Activated T-helper 1 cell treated with anti-CD3 and anti-CD28 coated beads, Interleukin-12 subunit alpha, Interleukin-12 subunit beta, Interleukin-2, Interleukin-4 antibody, amounts not matched to agents 30 ng/mL and 10 ng/mL and 1 ng/mL, durations not matched to agents 14 hours and 24 hours and 36 hours (primary cell): ENCODE results near the gene GRIN2C. TPM values are rescaled to one million over a fixed set of nuclear protein-coding genes. Genes with fewer than 3 reads are reported as not detected.

ENCODE experiments used
- DNase-seq: peaks from one replicate; pipeline ENCODE4 v3.0.0; 2021; ENCODE audit warnings: low spot score
- H3K27ac Mint-ChIP-seq: one replicate; pipeline ENCODE4 v1.8.0; 2021; ENCODE audit warnings: mild to moderate bottlenecking, mixed read lengths
- H3K27me3 Mint-ChIP-seq: one replicate; pipeline ENCODE4 v1.8.0; 2022; ENCODE audit warnings: mild to moderate bottlenecking, moderate library complexity, mixed read lengths; ENCODE audit not compliant: insufficient read depth
- H3K36me3 Mint-ChIP-seq: one replicate; pipeline ENCODE4 v1.8.0; 2021; ENCODE audit warnings: low read depth, mixed read lengths
- H3K4me1 Mint-ChIP-seq: one replicate; pipeline ENCODE4 v1.8.0; 2021; ENCODE audit warnings: low read depth, mixed read lengths
- H3K4me3 Mint-ChIP-seq: one replicate; pipeline ENCODE4 v1.8.0; 2021; ENCODE audit warnings: mild to moderate bottlenecking, moderate library complexity, mixed read lengths
- H3K9me3 Mint-ChIP-seq: one replicate; pipeline ENCODE4 v1.8.0; 2021; ENCODE audit warnings: mixed read lengths
- intact Hi-C: fragments of 100-400 bp; cut with micrococcal nuclease; formaldehyde crosslinking; loops from one replicate; pipeline ENCODE4 v1.15.1; 2024
- total RNA-seq: library from RNA; stranded (reverse); gene quantifications from 2 replicates; pipeline ENCODE4 v1.2.3, GENCODE V29; 2022

The GRIN2C gene
- total RNA-seq, 1 donor from 2014 or later: 0.34 TPM

- no peak for DNase-seq
- no peak overlapping the region for H3K27ac Mint-ChIP-seq
- intact Hi-C loops: no loop called here
- peaks cover 13% of the 10 kb centered on the region for H3K36me3 Mint-ChIP-seq
- H3K9me3 Mint-ChIP-seq: no peaks in the 10 kb centered on the region
- H3K4me3 Mint-ChIP-seq: no peak overlapping the region
- no peaks in the 10 kb centered on the region for H3K4me1 Mint-ChIP-seq
- peaks cover 2% of the 10 kb centered on the region for H3K27me3 Mint-ChIP-seq
Observed at GRCh38 chr17:74803388-74803930, 56.2 kb downstream of the GRIN2C start.

DNA sequence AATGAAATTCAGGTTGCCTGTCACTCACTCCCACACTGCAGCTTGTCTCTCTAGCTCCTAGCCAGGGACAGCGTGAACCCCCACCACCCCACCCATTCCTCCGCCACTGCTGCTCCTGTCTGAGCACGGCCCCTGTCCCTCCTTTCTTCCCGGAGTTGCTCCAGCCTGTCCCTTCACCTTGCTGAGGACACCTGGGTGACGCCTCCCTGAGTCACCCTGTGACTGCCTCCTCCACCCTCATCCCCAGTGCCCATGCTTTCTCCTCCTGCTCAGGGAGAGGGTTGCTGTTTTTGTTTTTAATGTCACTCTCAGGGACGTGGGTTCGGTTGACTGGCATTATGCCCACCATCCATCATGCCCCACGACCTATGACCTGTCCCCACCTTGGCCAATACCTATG is 57.8 kb downstream of the GRIN2C start:
- Mint-ChIP-seq H3K36me3 (peaks cover 21% of the 10 kb centered on the region), H3K9me3 (no peaks in the 10 kb centered on the region), H3K4me1 (no peaks in the 10 kb centered on the region), H3K27ac (no peak overlapping the region), H3K27me3 (peaks cover 2% of the 10 kb centered on the region), H3K4me3 (no peak overlapping the region)
- no peak for DNase-seq
- intact Hi-C loops: no loop called here

DNA sequence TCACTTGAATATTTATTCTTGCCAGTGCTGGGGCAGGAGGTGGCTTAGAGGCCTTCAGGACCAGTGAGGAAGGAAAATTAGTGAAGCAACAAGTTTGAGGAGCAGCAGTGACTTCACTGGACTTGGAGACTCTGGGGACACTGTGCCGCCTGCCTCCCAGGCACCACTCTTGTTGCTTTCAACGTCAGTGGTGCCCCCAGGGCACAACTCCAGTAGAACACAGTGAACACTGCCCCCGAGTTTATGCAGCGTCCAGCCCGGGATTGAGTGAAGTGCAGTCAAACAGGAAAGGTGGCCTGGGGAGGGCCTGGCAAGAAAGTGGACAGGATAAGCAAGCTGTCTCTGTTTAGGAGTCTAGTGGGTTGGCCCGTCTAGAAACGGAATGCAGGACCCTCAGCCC is 59.2 kb downstream of the GRIN2C start:
- peaks cover 2% of the 10 kb centered on the region for H3K27me3 Mint-ChIP-seq
- H3K4me1 Mint-ChIP-seq: no peaks in the 10 kb centered on the region
- no peaks in the 10 kb centered on the region for H3K9me3 Mint-ChIP-seq
- intact Hi-C loops: no loop called here
- H3K36me3 Mint-ChIP-seq: peaks cover 29% of the 10 kb centered on the region
- no peak for DNase-seq
- H3K4me3 Mint-ChIP-seq: no peak overlapping the region
- H3K27ac Mint-ChIP-seq: no peak overlapping the region

GRCh38 chr17:74799097-74799496 is 60.6 kb downstream of the GRIN2C start:
- no peak for DNase-seq
- Mint-ChIP-seq H3K36me3 (peaks cover 36% of the 10 kb centered on the region), H3K27me3 (peaks cover 2% of the 10 kb centered on the region), H3K4me1 (no peaks in the 10 kb centered on the region), H3K27ac (no peak overlapping the region), H3K4me3 (no peak overlapping the region), H3K9me3 (no peaks in the 10 kb centered on the region)
- intact Hi-C loops: no loop called here

DNA sequence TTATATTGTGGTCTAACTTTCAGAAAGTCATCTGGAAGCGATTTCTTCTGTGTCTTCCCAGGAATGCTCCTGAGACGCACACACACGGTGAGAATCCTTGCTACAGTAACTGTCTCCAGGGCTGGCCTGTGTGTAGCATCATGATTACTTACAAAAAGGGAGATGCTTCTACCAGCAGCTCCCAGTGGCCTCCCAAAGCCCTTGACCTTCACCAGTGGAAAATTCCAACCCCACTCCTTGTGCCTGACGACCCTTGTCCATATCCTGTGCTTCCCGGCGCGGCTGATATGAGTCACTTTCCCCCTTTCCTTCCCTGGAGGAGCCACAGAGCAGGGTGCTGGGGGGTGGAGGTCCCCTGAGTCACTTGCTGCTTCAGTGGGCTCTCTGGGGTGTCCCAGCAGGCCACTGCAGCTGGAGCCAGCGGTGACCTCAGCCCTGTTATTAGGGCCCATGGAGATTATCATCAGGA is 61.4 kb downstream of the GRIN2C start:
- H3K4me1 Mint-ChIP-seq: no peaks in the 10 kb centered on the region
- H3K9me3 Mint-ChIP-seq: no peaks in the 10 kb centered on the region
- peaks cover 2% of the 10 kb centered on the region for H3K27me3 Mint-ChIP-seq
- no peak overlapping the region for H3K27ac Mint-ChIP-seq
- no peak for DNase-seq
- intact Hi-C loops: no loop called here
- H3K36me3 Mint-ChIP-seq: peaks cover 34% of the 10 kb centered on the region
- H3K4me3 Mint-ChIP-seq: no peak overlapping the region

DNA sequence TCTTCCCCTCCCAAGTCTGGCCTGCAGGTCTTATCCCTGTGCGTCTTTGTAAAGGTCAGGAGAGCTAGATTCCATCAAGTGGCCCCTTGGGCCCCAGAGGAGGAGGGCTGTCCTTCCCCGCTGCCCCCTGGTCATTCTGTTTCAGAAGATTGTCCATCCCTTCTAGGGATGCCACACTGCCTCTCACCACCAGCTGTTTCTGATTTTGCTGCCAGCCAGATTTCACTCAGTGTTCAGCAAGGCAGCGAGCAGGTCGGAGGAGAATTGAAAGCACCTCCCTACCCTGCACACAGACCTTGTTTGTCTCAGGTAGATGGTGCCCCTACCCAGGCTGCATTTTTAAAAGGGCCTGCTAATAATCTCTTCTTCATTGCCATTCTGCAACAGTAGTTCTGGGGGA is 61.9 kb downstream of the GRIN2C start:
- no peaks in the 10 kb centered on the region for H3K9me3 Mint-ChIP-seq
- peaks cover 2% of the 10 kb centered on the region for H3K27me3 Mint-ChIP-seq
- DNase-seq: no peak
- H3K4me3 Mint-ChIP-seq: no peak overlapping the region
- peaks cover 4% of the 10 kb centered on the region for H3K4me1 Mint-ChIP-seq
- H3K36me3 Mint-ChIP-seq: peaks cover 38% of the 10 kb centered on the region
- intact Hi-C loops: no loop called here
- H3K27ac Mint-ChIP-seq: no peak overlapping the region

GRCh38 chr17:74796866-74797265 is 62.8 kb downstream of the GRIN2C start:
- Mint-ChIP-seq H3K4me3 (no peak overlapping the region), H3K36me3 (peaks cover 36% of the 10 kb centered on the region)
- intact Hi-C loops: no loop called here

DNA sequence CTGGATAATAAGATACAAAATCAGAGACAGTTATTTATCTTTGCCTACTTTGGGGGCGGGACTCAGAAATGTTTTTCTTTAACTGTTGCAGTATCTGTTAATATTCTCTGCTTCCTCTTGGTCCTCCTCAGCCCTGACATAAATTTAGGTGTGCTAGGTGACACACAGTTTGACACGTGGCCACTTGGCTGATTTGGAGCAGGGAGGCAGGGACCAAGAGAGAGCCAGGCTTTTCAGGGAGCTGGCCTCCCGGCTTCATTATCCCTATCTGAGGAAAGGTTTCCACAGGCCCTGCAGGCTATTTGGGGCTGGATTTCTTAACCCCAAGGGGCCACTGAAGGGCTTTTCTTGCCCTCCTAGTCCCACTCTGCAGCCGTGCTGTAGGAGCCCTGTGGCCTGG is 63.5 kb downstream of the GRIN2C start:
- peaks cover 40% of the 10 kb centered on the region for H3K36me3 Mint-ChIP-seq
- H3K9me3 Mint-ChIP-seq: no peaks in the 10 kb centered on the region
- intact Hi-C loops: no loop called here
- DNase-seq: no peak
- H3K27ac Mint-ChIP-seq: no peak overlapping the region
- H3K4me1 Mint-ChIP-seq: peaks cover 13% of the 10 kb centered on the region
- no peak overlapping the region for H3K4me3 Mint-ChIP-seq
- H3K27me3 Mint-ChIP-seq: no peaks in the 10 kb centered on the region

More at GRCh38 chr17:74796866-74797265, 62.8 kb downstream of the GRIN2C start:
- peaks cover 7% of the 10 kb centered on the region for H3K4me1 Mint-ChIP-seq
- no peak overlapping the region for H3K27ac Mint-ChIP-seq
- no peaks in the 10 kb centered on the region for H3K9me3 Mint-ChIP-seq
- no peaks in the 10 kb centered on the region for H3K27me3 Mint-ChIP-seq
- no peak for DNase-seq

DNA sequence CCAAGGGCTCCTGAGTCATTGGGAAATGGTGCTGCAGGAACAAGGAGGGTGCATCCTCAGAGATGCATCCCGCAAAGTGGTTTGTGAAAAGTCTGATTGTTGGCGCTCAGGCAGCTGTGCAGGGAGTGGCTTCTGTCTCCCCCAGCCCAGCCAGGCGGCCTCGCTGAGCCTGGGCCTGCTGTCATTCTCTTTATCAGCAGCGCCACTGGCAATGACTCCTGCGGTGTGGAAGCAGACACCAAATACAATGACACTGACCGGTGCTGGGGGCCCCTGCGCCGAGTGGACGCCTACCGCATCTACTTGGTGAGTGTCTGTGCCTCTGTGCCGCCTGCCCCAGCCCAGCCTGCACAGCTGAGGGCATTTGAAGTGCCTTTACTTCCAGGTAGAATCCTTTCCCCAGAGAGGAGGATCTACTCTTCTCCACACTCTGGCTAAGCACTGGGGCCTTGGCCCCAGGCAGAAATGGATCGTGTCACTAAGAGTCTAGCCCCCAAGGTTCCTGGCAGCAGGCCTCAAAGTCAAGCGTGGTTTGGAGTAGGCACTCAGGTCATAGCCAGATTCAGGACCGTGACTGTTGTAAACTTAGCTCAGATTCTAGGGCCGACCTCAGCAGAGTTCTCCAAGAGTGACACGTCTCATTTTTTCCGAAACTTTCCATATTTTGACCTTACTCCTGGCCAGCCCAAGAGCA is 64.2 kb downstream of the GRIN2C start:
- Mint-ChIP-seq H3K9me3 (no peaks in the 10 kb centered on the region), H3K27me3 (no peaks in the 10 kb centered on the region), H3K4me3 (no peak overlapping the region), H3K27ac (no peak overlapping the region), H3K36me3 (peaks cover 45% of the 10 kb centered on the region), H3K4me1 (peaks cover 20% of the 10 kb centered on the region)
- DNase-seq: no peak
- intact Hi-C loops: no loop called here

DNA sequence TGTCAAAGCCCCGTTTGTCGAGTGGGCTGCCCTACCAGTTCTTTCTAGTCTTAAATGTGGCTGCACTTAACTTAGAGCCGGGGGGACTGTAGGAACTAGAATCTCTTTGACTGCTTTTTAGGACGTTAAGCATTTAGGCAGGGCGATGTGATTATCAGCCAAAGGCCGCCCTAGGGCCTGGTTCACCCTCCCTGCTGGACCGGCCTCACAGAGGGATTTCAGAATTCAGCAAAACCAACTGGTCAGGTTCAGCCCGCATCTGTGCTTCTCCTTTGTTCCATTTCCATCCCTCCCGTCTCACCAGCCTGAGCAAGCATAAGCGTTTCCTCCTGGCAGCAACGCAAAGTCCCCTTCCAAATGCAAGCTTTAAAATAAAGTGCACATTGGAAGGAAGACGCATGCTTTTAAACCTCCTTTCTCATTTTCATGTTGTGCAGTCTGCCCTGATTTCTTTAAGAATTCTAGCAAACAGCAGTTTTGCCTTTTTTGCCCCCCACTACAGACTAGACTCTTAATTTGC is 67.0 kb downstream of the GRIN2C start:
- H3K36me3 Mint-ChIP-seq: peaks cover 46% of the 10 kb centered on the region

More for the DNA sequence above, 67.0 kb downstream of the GRIN2C start:
- Mint-ChIP-seq H3K27me3 (no peaks in the 10 kb centered on the region), H3K27ac (no peak overlapping the region), H3K4me3 (no peak overlapping the region), H3K4me1 (peaks cover 26% of the 10 kb centered on the region), H3K9me3 (no peaks in the 10 kb centered on the region)
- no peak for DNase-seq
- intact Hi-C loops: no loop called here

Other genes with a start within 250 kb of the GRIN2C start
- not detected in 2 replicates for gene CD300E, start 236.1 kb downstream of the GRIN2C start, total RNA-seq
- not detected in 2 replicates for gene CD300LF, start 147.0 kb downstream of the GRIN2C start, total RNA-seq
- 6.0 and 6.1 TPM in 2 replicates for gene RAB37, start 122.6 kb downstream of the GRIN2C start, total RNA-seq
- 142 and 153 TPM in 2 replicates for gene NHERF1, start 111.3 kb downstream of the GRIN2C start, total RNA-seq
- 69.0 and 70.8 TPM in 2 replicates for gene NAT9, start 83.5 kb downstream of the GRIN2C start, total RNA-seq
- 20.1 and 21.5 TPM in 2 replicates for gene FDXR, start 13.1 kb upstream of the GRIN2C start, total RNA-seq
- not detected in 2 replicates for gene FADS6, start 33.7 kb upstream of the GRIN2C start, total RNA-seq
- gene USH1G, start 63.4 kb upstream of the GRIN2C start, total RNA-seq: not detected in 2 replicates
- gene OTOP2, start 64.4 kb upstream of the GRIN2C start, total RNA-seq: not detected in 2 replicates
- not detected in 2 replicates for gene OTOP3, start 76.0 kb upstream of the GRIN2C start, total RNA-seq
- gene HID1, start 112.9 kb upstream of the GRIN2C start, total RNA-seq: 0.29 and 0.31 TPM in 2 replicates
- 1.1 and 1.3 TPM in 2 replicates for gene CDR2L, start 127.7 kb upstream of the GRIN2C start, total RNA-seq
- 77.8 and 78.1 TPM in 2 replicates for gene MRPL58, start 152.8 kb upstream of the GRIN2C start, total RNA-seq
- 152 and 165 TPM in 2 replicates for gene ATP5PD, start 187.1 kb upstream of the GRIN2C start, total RNA-seq
- gene KCTD2, start 187.3 kb upstream of the GRIN2C start, total RNA-seq: 21.2 and 22.6 TPM in 2 replicates
- gene SLC16A5, start 228.1 kb upstream of the GRIN2C start, total RNA-seq: 5.5 and 7.2 TPM in 2 replicates